Activated T-helper 1 cell treated with Interleukin-2 at 50 U/mL for 16 hours (primary cell): Measurements from ENCODE around the gene NFIA.

Experiments used
- DNase-seq: peaks from one replicate; pipeline ENCODE4 v3.0.0-alpha.2; 2020; ENCODE audit warnings: low read depth

The NFIA gene

DNA sequence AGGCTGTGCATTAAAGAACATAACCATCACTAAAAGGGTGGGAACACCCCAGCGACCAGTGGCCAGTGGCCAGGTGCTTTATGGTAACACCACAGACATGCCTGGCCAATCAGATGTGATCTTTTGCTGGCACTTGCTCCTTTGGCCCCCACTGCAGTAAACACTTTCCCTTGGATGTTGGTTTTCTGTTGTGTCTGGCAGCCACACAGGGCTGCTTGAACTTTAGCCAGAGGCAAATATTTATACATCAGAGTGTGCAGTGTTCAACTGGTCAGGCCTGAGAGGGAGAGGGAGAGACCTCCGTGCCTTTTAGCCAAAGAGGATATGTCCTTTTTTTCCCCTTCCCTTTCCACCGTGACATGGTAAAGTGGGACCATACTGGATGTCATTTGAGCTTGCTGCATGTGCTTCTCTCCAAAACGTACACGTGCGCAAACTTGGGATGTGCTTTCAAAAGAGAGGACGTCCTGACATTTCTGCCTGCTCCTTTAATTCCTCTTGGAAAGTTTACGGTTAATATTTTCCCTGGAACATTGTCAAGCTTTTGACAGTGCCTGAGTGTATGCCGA lies 101.2 kb downstream of the NFIA start:
- no peak for DNase-seq

DNA sequence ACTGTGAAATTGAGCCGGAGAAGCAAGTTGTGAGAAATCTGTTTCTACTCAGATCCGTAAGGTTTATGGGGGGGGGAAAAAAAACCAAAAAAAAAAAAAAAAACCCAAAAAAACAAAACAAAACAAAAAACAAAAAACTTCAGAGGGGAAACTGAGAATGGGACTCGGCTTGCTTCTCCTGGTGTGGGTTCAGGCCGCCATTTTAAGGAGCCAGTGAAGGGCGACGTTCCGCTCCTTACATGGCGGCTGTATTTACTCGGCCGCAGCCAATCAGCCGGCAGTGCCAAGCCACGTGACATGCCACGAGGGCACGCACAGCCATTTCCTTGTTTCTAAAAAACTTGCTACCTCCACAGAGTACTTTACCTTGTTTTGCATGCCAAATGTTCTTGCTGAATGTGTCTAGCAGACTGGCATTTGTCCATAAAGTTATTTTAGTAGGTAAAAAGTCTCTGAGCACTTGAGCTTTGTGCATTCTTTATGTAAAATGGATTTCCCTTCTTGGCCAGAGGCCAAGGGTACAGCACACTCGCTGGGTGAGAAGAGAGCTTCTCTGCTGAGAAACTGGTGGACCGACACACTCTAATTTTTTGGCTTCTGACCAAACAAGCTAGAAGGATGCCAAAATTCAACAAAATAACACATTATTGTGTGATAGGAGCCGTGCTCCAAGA lies 101.8 kb downstream of the NFIA start:
- no peak for DNase-seq

DNA sequence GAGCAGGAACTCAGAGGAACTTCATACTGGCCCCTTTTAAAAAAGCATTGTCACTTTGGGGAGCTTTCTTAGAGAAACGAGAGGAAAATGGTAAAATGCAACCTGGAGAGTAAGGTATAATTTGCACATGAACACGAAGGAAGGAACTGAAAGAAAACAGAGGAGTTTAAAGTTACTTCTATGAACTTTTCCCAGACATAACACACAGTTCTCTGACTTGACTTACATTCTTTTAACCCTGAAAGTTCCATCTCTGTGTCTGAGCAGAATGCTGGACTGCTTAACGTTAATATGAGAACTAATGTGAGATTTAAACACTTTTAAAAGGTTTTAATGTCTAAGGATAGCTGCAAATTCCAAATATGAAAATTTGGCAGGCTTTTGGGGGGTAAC lies 102.3 kb downstream of the NFIA start:
- no peak for DNase-seq

DNA sequence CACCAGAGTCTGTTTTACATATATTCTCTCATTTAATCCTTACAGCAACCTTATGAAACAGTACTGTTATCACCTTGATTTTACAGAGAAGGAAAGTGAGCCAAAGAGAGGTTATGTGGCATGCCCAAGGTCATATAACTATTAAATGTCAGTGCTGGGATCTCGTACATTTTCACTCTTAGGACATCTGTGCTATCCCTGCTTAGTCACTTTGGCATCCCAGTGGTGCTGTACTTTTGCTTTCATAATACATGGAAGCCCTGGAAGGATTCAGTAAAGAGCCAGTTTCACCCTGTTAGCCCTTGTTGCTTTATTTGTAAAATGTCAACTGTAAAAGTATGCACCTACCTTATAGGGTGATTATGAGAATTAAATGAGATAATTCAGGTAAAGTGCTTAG lies 104.4 kb downstream of the NFIA start:
- DNase-seq: no peak

DNA sequence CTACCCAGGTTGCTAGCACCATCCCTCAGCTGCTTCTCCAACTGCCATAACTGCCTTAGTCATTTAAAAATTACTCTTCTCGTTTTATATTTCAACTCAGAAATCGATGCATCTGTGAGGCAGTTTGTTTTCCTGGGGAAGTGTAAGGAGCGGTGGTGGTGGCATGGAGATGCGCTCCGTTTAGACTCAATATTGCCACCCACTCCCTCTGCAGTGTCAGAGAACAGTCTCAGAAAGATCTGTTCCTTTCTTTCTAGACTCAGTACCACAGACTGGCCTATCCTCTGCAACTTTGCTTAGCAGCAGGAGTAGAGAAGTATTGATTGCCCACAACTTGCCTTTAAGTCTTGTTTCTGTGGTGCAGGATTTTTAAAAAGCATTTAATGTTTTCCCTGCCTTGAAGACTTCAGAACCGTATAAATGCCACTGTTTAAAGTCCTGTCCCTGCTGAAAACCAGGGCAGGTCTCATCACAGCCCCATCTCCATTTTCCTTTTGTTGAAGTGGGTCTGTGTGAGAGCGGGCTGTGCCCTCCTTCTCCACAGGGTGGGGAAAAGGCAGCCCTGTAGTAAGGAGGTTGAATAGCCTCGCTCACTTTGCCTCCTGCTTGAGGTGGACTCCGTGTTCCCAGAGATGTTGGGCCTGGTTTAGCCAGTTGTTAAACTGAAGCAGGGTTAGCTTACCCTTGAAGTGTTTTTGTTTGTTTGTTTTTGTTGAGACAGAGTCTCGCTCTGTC lies 105.2 kb downstream of the NFIA start:
- no peak for DNase-seq

DNA sequence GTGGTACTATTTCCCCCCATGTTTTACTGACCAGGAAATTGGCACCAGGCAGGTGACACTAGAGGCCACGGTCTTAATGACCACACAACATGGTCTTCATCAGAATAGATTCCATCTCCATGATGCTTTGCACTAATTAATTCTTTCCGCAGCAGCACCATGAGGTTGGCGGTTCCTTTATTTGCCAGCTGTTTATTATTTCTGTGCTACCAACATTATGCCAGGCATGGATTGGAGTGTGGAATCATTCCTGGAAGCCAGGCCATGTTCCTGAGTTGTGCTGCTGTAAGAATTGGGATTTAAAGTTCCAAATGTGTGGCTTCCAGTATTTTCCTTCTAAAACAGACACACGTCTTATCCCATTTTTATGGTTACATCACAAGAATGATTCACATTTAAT lies 107.8 kb downstream of the NFIA start:
- no peak for DNase-seq

DNA sequence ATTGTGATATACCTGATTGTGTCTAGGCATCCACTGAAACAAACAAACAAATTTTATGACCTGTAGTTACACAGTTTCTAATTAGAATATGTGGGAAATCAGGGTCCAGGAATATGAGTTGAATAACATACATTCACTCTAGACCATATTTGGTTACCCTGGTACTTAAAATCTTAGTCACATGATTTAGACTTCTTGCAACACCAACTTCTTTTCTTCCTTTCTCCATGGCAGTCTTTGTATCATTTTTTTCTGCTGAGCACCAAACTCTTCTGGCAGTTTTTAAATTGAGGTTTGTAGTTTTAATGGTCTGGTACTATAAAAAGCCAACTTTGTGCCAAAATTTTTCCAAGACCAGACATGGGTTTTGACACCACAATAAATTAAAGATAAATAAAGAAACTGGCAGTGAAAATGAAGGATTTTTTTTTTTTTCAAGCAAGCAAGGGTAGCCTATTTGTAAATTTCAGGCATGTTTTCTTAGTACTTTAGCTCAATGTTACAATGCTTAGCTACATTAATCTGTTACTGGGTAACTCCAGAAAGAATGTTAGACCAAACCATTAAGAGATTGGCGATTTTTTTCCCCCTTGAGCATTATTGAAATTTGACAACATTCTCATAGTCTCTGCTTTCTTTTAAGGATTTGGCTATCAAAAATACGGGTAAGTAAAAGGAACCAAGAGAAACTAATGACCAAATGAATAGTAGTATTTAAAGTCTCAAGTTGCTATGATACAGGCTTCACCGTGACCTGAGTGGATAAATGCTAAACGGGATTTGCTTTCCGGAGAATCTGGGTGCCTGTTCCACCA lies 108.5 kb downstream of the NFIA start:
- no peak for DNase-seq

DNA sequence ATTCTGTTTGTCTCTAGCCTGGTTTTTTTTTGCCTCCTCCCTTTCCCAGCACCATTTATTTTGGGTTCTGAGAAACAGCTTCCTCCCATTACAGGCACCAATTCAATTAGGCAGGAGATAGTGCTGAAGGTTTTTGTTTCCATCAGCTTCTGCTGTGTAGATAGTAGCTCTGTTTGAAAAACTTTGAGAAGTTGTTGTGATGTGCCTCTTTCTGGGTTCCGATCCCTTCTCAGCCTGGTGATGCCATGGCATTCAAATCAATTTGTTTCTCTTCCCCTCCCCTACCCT lies 109.0 kb downstream of the NFIA start:
- DNase-seq: no peak

DNA sequence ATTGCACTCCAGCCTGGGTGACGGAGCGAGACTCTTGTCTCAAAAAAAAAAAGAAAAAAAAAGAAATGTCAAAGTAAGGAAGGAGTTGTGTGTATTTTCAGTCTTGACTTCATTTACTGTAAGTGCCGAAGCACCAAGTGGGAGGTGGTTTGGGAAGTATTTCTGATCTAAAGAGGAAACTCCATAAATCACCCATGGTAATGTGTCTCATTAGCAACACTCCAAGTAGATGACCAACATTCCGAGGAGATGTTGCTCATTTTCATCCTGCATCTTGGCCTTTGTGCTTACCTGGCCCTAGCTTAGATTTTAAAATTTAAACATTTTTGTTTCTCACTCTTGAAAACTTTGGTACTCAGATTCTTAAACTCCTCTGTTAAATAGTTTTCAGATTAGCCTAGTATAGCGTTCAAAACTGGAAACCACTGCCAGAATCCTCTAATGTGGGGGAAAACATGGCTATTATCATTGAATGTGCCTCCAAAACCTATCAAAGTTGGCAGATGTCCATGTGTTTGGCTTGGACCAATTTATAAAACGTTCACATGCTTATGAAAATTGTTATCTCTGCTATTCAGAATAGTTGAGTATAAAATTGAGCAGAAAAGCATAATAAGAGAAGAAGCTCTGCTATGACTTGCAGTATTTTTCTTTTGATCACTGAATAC lies 110.4 kb downstream of the NFIA start:
- DNase-seq: no peak

DNA sequence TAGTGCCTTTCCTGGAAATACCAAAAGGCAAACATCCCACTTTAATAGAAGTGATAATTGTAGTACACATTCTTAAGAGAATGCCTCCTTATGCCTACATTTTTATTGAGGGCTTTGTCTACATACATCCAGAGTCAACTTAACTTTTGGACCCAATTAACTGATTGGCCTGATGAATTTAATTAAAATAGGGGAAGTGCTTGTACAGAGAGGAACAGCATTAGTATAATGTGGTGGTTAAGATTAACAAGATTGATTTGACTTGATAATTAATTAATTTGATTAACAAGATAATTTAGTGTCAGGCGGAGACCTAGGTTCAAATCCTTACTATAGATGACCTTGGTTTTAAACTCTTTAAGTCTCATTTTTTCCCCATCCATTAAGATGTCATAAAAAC lies 111.4 kb downstream of the NFIA start:
- no peak for DNase-seq

DNA sequence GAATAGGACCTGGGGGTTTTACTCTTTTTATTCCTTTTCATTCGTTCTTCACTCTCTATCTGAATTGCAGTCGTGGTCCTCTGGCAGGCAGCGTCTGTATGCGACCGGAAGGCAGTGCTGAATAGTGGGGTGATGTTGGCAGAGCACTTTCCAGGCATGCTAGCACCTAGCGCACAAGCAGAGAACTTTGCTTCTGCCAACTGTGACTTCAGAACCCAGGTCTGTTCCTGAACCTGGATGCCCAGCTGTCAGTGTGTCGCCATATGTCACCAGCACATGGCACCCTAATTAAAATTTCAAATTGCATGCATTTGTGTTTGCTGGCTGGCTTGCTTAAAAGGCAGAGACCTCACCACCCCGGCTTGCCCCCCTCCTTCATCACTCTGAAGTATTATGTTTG lies 116.2 kb downstream of the NFIA start:
- DNase-seq: no peak

DNA sequence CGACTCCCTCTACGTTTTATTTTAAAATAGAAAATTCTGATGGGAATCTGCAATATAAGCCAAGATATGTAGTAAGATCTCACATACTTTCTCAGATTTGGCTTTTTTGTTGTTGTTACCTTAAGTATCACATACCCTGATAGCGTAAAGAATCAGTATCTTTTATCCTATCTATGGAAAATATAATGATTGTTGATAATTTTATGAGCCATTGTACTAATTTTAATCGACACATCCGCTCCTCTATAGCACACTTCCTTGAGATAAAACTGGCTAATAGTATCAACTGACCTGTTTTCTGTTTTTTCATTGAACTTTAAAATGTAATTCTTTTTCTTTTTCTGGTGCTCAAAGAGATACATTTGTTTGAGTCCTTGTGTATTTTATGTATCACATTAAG lies 118.7 kb downstream of the NFIA start:
- DNase-seq: no peak

DNA sequence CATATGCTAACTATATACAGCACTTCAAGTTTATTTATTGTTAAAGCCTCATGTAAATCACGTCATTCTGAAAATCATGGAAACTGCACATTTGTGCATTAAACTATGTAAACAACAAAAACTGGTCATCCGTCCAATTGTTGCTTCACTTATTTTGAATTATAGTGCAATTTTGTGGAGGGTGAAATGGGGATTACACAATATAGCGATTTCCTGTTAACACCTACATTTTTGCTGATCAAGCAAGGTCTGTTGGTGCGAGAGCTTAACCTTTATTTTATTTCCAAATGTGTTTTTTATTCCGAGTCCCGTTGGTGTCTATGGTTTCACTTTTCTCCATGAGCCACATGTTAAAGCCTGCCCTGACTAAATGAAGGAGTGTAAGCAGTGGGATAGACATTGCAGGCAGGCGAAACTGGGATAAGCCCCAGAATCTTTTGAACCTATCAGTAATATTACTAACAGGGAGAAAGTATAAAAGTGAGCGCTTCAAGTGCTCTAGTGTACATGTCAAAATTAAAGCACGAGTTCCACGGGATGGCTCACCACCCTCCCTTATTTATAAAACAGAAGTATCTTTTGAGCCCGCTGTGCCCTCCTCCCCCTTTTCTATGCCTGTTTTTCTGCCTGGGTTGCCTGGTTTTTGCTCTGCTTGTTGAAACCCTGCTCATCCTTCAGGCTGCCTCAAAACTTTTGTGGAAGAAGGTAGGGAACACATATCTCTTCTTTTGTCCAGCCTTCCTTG lies 120.7 kb downstream of the NFIA start:
- no peak for DNase-seq

DNA sequence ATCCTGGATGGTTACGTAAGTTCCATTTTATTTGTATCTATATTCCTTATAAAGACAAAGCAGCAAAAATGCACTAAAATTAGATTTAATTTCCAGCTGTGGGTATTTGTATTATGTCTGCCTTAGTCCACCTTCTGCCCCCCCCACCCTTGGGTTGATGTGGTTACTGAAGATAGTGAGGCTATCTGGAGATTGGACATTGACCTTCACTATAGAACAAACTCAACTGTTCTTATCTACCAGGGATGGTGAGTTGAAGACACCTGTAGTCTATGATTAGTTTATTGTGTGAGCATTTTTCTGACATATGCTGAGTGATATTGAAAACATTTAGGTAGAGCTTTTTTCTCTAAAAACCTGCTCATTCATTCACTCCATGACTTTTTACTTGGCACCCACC lies 122.2 kb downstream of the NFIA start:
- no peak for DNase-seq

DNA sequence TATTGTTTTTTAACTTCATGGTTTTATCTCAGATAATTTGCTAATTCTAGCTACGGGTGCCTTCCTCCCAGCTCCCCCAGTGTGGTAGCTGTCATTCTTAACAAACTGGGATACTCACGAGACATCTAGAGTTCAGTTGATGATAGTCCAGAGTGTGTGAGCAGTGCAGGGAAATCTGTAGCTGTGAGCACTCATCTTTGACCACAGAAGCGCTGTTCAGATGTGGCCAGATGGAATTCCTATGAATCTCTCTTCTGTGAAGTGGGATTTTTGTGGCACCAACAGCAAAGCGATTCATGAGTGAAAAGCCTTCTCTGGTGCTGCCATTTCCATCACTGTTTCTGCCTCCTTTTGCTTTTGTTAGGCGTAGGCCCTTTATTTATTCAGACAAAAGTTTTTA lies 125.1 kb downstream of the NFIA start:
- no peak for DNase-seq

DNA sequence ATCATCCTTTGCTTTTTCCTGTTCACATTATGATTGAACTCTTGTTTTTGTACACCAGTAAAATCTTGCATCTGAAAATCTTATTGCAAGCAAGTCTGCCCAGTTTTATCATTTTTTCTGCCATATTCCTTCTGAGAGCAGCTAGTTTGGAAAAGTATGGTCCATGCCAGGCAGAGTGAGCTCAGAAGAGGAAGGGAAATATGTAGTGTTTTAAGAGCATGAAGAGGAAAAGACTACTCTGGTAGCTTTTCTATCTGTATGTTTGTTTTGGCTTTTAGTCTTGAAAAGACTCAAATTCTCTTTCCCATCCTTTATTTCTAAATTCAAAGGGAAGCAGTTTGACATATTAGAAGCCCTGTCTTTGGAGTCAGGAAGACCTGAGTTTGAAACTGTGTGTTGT lies 125.8 kb downstream of the NFIA start:
- DNase-seq: no peak

DNA sequence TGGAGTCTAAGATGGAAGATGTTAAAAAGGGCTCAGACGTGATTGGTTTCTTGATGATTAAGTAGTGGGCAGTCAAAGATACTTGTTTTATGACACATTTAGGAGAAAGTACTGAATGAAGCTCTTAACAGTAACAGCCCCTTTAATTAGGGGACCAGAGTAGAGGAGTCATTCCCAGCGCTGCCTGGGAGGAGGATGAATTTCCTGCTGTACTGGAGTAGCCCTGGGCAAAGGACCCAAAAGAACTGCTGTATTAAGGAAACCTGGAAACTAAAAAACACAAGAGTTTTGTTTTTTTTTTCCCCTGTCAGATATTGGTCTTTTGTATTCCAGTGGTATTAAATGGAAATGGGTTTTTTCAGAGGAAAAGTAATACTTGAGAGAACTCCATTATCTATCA lies 126.5 kb downstream of the NFIA start:
- DNase-seq: no peak

DNA sequence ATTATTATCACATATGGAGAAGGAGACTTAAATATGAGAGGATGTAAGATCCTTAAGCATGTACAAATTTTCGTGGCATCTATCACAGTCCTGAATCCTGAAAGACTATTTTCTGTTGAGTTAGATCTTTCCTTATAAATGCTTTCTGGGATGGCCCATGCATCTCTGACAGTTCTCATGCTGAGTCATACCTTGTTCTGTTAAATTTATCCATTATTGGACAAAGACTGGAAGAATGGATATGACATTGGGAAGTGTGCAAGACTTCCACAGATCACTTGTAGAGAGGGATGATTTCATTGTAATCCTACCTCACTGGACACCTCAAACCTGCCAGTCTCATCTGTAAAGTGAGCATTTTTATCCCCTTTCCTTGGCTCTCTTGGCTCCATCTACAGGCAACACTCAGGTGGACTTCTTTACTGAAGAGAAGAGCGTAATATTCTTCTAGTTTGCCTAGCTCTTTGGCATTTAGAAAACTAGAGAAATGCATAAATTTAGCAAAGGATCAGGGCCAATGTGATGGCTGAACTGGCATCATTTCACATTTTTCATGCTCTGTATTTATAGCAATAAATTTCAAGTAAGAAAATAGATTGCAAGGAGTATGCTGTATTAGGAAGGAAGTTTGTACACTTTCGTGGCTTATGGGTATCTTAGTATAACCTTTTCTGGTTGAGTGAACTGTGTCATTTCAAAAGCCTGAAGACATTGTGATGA lies 128.2 kb downstream of the NFIA start:
- DNase-seq: no peak

DNA sequence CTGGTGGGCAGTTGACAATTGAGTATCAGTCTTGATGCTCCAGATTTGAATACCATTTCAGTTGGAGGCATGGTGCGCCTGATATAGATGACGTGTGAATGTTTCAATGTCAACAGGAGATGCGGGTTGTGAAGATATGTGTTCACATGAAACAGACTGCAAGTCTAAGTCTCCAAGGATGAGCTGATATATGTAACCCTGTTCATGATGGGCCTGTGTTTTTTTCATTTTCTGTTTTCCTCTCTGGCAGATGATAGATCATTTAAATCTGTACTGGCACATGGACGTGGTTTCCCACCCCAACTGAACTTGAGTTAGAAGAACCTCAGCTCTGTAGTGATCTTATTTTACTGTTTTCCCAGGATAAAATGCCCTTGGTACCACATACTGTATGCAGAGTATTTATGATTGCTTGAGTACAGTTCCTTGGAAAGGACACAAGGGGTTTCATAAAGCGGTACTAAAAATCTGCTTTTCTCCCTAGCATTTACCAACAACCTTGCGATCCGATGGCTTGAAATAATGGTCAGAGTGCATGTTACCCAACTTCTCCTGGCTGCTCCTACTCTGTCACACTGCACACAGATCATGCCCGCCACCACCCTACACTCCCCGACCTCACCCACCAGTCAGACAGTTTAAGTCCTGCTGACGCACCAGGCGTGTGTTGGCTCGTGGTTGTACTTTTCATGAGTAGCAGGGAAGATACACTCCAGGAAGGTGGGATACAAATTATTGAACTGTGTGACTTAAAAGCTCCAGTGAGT lies 131.1 kb downstream of the NFIA start:
- DNase-seq: no peak

DNA sequence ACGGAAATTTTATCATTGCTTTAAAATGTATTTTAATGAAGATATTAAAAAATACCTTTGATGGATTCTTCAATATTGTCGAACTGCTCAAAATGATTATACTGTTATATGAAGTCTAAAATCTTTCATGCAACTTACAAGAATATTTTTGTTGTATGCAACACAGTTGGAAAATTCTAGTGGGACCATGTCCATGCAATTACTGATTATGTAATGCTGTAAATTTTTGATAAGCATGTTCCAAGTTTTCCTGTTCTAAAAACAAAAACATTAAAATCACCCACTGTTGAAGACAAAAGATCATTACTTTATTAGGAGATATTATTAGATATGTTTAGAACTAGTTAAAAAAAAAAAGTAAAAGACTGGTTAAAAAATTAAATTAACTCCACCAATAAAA lies 132.8 kb downstream of the NFIA start:
- DNase-seq: no peak
